ENCODE measurements around the gene C12orf60.

DNA sequence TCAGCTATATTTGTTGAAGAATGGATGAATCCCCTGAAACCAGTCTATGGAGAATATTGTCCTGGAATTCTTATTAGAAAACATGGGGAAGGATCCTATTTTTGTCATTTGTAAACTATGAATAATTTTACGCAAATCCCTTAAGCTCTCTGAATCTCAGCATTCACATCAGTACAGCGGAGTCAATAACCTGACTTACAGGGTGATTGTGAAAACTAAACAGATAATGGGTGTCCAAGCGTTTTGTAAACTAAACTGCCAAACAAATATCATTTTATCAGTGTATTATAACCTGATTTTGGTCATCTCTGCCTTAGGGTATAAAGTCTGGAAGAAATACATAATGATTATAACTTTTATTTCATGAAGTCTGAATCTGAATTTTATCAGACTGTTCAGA is 29.9 kb downstream of the C12orf60 start:
- TF ChIP-seq, protein P1, sequence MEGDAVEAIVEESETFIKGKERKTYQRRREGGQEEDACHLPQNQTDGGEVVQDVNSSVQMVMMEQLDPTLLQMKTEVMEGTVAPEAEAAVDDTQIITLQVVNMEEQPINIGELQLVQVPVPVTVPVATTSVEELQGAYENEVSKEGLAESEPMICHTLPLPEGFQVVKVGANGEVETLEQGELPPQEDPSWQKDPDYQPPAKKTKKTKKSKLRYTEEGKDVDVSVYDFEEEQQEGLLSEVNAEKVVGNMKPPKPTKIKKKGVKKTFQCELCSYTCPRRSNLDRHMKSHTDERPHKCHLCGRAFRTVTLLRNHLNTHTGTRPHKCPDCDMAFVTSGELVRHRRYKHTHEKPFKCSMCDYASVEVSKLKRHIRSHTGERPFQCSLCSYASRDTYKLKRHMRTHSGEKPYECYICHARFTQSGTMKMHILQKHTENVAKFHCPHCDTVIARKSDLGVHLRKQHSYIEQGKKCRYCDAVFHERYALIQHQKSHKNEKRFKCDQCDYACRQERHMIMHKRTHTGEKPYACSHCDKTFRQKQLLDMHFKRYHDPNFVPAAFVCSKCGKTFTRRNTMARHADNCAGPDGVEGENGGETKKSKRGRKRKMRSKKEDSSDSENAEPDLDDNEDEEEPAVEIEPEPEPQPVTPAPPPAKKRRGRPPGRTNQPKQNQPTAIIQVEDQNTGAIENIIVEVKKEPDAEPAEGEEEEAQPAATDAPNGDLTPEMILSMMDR (IDR thresholded peaks at IDR 0.05), result no peak
- no peak for TF ChIP-seq POLR2A (IDR thresholded peaks at IDR 0.05)
